HG03060 (cell line): ENCODE data around the gene KCNH5.
"Not testable (repeated sequence)": the region's sequence is repeated elsewhere in the genome, so short reads cannot be mapped to it uniquely, and the experiment has no call there.

Experiments used
- ATAC-seq: cut with Tn5 transposase; IDR thresholded peaks from one replicate; pipeline ENCODE4 v1.9.1; 2021; ENCODE audit warnings: low read depth, moderate number of reproducible peaks; ENCODE audit not compliant: unreplicated experiment

KCNH5 gene

DNA sequence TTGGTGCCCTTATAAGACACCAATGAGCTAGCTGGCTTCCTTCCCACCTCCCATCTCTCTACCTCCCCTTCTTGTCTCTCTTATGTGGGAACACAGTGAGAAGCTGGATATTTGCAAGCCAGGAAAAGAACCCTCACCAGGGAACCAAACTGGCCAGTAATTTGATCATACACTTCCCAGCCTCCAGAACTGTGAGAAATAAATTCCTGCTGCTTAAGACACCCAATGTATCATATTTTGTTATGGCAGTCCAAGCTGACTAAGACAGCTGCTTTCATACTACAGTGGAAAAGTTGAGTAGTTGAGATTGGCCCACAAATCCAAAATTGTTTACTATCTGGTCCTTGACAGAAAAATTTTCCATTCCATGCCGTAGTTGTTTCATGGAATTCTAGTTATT lies 269.0 kb downstream of the KCNH5 start:
- ATAC-seq: no peak

DNA sequence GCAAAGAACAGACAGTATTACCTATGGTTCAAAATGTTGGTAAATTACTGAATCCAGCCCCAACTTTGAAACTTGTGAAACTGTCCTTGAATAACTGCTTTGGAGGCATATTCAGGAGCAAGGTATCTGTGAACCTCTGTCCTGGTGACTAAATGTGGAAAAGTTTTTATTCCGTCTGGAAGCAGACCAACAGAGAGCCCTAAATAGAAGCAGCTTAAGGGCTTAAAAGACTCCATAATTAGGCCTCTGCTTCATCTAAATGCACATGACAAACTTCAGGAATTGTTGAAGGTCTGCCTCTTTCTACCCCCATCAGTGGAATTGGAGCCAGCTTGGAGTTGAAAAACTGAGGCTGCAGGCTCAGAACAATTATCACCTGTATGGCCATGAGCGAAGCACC lies 276.5 kb downstream of the KCNH5 start:
- ATAC-seq: no peak

DNA sequence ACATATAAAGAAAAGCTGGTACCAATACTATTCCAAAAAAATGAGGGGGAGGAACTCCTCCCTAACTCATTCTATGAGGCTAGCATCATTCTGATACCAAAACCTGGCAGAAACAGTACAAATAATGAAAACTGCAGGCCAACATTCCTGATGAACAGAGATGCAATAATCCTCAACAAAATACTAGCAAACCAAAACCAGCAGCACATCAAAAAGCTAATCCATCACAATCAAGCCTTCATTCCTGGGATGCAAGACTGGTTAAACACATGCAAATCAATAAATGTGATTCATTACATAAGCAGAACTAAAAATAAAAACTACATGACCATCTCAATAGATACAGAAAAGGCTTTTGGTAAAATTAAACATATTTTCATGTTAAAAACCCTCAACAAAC lies 281.3 kb downstream of the KCNH5 start:
- no peak for ATAC-seq

DNA sequence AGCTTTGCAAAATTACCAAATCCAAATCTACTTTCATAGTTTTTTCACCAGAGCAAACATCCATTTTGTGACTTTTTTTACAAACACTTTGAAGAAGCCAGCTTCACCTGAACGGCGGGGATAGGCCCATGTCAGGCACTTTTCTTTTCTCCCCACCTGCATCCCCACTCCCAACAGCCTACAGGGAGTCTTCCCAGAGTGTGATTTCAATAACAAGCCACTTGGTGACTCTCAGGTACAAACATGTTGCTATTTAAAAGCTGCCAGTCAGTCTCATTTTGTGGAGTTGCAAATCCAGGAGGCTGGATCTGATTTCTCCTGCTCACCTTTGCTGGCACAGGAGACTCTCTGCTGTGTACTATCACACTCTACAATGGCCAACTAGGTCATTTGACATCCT lies 285.5 kb downstream of the KCNH5 start:
- no peak for ATAC-seq

DNA sequence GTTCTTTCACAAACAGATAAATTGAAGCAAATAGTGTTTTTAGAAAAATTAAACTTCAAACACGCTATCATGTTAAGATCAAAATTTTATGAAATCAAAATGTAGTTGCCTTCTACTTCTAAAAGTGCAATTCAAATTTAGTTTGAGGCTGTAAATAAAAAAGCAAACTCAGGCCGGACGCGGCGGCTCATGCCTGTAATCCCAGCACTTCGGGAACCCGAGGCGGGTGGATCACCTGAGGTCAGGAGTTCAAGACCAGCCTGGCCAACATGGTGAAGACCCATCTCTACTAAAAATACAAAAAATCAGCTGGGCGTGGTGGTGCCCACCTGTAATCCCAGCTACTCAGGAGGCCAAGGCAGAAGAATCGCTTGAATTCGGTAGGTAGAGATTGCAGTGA lies 298.4 kb downstream of the KCNH5 start:
- ATAC-seq: not testable (repeated sequence)

DNA sequence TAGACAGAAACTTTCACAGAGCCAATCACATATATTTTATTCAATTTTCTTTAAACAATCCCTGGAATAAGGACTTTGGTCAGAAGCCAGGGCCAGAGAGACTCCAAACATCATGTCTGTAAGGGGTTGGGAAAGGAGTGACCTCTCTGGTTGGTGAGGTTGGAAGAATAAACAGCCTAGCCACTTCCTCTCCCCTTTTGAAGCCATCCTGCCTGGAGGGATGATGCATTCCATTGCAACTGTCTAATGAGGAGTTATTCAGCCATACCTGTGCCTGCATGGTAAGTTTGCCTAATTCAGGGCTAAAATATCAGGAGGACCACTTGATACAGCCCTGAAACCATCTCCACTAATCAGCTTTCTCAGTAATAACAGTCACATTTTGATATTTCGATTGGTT lies 299.8 kb downstream of the KCNH5 start:
- ATAC-seq: no peak

DNA sequence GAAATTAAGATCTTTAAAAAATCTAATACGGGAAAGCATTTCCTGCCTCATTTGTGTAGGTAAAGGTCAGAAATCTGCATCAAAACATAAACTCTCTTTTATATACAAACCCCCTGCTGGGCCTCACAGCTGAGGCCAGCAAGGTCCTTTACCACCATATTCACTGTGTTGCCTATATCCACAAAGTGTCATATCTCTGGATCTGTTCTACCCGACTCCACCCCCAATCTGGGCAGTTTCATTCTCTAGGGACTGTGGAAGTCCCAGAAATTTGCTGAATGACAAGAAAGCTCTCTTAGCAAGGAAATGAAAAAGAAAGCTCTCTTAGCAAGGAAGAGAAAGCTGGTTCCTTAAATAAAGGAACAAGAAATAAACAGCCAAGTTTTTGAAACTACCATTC lies 301.7 kb downstream of the KCNH5 start:
- ATAC-seq: no peak

DNA sequence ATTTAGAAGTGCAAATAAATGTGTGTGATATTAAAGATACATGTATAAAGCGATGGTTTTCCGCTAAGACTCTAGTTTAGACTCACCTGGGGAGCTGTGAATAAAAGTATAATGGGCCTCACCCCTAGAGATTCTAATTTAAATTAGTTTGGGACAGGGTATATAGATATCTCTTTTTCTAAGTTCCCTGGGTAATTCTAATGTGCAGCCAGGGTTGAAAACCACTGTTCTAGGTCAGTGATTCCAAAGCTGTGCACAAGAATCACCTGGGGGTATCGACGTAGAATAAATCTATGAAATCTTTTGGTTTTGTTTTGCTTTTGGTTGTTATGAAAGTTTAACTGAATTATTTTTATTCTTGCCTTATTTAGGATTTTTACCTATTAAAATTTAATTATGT lies 302.1 kb downstream of the KCNH5 start:
- ATAC-seq: no peak

DNA sequence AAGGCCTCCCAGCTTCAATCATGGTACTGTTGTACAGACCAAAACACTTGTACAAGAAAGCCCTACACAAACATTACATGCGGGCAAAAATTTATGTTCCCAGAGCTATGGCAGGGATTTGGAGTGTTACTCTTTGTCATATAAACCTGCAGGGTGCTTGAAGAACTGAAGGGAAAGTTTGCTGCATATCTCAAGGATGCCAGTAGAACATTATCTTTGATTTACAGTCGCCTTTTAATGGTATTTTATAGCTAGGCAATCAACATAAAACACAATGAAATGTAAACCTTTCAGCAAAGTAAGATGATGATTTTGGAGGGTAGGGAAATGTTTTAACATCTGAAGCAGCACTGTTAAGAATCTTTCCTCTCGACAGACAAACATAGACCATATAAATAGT lies 305.6 kb downstream of the KCNH5 start:
- ATAC-seq: no peak

DNA sequence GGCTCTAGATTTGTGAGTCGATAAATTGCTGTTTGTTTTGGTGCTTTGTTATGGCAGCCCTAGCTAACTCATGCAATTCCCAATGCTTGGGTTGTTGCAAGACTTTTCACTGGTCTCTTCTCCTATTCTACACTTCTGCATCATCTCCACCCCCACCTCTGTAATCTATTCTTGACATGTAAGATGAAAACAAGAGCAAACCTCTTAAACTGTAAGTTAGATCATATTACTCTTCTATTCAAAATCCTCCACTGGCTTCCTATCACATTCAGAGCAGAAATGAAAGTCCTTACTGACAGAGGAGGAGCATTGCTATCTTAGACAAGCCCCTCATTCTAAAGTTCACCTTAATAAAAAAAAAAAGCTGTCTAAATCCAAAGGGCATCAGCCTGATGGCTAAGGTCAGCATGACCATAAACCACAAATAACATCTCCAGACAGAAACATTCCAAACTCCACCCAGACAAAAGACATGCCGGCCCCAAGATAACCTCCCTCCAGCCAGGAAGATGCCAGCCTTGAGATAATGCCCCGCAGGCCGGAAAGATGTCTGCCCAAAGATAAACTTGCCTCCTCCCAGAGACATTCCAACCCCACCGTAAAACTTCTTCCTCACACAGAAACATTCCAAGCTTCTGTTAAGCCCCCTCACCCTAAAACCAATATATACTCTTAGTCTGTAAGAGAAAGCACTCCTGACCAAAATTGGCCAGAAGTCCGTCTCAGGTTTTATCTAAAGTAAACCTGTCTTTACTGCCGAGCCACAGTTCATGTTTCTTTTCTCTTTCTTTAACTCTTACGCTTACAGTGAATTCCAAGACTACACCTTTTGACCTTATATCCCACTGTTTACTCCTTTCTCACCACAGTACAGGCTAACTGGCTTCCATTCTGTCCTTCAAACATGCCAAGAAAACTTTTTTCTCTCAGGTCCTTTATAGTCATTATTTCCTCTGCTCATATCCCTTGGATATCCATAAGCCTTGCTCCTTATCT lies 308.9 kb downstream of the KCNH5 start:
- no peak for ATAC-seq

DNA sequence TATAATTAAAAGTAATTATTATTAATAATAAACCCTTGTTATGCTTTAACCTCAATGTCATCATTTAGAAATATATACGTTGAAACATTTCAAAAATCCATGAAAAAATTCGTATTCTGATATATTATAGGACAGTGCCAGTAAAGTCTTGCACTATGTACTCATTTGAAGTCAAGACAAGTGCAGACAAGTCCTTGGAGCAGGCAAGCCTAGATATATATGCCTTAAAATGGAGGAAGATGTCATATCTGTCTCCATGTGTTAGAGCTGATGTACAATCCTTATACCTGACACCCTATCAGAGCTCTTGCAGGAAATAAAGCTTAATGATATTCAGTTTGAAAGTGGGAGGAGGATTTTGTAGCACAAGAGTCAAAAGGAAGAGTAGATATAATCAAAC lies 310.4 kb downstream of the KCNH5 start:
- ATAC-seq: no peak

DNA sequence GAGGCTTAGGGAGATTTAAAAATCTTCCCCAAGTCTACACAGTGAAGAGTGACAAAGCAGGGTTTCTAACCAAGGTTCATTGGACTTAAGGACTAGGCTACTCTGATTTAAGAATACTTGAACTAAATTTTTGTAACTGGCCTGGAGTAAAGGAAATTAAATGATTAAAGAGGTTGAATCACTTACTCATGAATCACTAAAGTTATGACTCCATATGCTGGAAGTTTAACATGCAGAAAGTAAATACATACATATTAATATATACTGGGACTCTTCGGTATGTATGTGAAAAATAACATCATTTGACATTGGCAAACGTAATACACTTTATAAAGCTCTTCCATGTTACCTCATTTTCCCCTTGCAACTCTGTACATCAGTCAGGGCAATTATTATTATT lies 322.9 kb downstream of the KCNH5 start:
- ATAC-seq: no peak

DNA sequence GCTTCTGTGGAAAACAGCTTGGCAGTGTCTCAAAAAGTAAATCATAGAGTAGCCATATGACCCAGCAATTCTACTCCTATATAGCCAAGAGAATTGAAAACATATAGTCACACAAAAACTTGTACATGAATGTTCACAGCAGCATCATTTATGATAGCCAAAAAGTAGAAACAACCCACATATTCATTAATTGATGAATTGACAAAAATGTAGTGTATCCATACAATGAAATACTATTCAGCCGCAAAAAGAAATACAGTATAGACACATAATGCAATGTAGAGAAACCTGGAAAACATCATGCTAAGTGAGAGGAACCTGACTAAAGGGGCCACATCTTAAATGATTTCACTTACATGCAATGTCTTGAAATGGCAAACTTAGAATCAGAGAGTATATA lies 326.6 kb downstream of the KCNH5 start:
- no peak for ATAC-seq

DNA sequence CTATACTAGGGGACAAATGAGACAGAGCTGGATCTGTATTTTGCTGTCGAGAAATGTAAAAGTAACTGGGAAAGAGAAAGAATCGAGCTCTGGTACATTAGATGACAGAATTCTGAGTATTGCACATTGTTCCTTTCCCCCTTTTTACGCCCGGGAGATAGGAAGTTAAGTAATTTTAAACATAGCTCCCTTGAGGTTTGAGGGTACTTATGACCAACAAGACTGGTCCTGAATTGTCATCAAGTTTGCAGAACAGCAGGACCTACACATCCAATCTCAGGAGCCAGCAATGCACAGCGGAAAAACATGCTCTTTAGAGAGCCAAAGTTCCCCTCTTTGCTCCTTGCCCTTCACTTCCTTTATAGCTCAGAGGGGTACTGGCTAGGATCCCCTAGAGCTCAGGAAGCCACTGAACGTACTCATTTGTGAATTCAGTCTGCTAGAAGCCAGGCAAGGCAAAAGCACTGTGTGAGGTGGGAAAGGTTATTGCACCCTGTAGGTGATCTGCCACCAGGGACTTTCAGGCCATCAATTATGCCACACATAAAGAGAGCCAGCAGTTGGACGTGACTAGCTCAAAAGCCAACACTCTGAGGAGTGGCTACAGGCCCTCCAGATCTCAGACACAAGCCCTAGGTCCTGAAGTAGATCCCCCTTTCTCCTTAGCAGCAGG lies 333.8 kb downstream of the KCNH5 start:
- ATAC-seq: no peak

DNA sequence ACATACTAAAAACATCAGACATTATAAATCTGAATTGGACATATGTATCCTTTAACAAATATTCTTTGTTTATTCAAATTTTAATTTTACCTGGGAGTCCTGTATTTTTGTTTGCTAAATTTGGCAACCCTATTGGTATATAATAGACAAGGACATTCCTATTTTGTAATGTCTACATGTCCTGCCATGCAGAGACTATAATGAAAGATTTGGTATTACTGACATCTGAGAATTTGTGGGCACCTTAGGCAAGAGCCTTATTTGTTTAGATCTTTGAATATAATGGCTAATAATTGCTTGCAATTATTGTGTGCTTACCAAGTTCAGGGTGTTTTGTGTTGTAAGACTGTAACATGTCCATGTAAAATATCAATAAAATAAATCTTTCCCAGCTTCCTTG lies 334.4 kb downstream of the KCNH5 start:
- no peak for ATAC-seq

DNA sequence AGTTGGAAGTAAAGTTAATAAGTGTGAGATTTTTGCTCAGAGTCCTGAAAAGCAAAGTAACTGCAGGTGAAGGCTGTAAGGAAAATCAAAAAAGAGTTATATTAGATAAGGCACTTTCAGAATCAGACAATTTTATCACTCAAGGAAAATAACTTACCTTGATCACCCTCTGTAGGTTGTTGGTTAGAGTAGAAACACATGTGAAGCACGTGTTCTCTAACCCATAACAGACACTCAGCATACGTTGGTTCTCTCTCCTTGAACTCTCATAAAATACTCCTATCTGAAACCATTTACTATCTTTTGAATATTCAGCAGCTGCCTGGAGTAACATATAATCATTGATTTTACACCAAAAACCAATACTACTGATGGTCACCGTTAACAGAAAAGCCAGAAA lies 335.5 kb downstream of the KCNH5 start:
- no peak for ATAC-seq

DNA sequence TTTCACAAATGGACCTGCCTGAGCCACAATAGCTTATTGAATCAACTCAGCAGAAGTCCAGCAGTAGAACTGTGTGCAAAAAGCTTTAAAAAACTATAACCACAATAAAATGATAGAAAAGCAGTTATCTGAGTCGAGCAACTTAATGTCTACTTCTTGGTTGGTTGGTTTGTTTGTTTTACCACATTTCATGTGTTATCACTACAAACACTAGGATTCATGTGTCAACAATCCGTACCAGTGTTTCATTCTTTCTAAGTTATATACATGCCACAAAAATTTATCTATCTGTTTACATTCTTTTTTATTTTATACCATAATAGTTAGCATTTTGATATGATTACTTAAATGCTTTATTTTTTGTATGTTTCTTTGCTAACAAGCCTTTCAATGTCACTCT lies 339.0 kb downstream of the KCNH5 start:
- no peak for ATAC-seq

DNA sequence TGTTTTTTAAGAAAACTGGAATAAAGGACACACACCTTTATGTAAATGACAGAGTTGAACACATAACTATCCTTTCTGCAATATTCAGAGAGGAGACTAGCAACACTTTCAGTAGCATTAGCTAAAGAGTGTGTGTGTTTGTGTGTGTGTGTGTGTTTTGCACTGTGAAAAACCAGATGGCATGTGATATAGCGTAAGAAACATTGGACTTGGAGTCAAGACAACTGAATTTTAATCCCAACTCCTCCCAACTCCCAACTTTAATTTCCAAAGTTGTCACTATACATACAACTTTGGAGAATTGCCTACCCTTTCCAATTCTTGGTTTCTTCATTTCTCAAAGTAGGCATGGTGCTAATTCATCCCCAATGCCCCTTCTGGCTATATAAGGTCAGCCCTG lies 347.8 kb downstream of the KCNH5 start:
- ATAC-seq: no peak

DNA sequence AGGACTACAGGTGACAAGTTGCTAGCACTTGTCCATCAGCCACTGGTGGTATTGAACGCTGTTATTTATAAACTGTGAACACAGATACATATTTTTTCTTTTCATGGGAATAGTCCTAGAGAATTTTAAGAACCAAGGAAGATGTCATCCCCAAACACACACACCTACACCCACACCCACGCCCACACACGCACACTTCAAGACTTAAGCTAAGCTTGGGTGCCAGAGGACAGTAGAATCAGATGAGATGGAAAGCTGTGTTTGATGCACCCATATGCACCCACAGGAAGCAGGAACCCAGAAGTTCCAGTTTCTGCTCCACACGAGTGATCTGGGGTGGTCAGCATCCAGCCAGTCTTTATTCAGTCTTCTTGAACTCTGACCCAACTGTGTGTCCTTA lies 348.3 kb downstream of the KCNH5 start:
- ATAC-seq: no peak

DNA sequence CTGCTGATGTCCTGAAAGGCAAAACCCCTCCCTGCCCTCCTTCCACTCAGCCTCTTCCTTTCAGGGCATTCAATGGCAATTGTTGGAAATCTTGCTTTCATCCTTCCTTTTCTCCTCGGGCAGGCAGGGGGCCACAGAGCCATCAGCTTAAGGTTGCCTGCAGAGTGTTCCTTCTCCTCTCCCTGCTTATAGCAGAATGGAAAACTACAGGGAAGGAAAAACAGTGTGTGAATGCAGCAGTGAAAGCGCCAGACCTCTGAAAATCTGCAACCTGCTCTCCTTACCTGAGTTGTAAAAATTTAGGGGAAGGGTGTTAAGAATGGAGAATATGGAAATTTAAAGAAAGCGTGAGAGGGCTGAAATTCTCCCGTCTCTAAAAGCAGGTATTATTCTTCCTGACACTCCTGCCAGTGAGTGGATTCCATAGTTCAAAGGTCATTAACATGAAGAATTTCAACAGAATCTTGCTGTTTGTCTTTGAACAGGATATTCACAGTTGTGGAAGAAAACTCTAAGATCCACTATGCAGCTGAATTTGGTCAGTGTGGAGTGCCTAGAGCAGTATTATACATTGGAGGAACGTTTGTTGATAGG lies 348.8 kb downstream of the KCNH5 start:
- no peak for ATAC-seq

DNA sequence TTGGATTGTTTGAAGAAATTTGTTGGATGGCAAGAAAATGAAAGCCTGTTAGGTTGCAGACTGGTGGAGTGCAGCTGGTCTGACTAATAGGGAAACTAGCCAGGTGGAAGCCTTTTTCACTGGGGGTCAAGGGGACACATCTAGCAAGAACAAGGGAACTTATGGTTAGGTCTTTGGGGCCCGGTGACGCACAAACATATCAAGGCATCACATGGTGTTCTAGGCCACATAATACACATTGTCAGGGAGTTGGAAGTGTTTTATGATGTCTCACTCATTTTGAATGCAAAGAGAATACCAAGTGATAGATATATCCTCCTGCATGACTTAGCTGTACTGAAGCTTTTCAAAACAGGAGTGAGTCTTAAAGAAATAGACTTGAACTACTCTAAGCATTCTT lies 351.2 kb downstream of the KCNH5 start:
- no peak for ATAC-seq
